Natural killer cell (primary cell): Measurements from ENCODE around the gene SLC24A3. TPM values are rescaled to one million over a fixed set of nuclear protein-coding genes. Genes with fewer than 3 reads are reported as not detected.

Source experiments
- ATAC-seq, 3 donors: fragments of 150-1000 bp in 2 of 3; fragments of 200-7000 bp in 1 of 3; cut with Tn5 transposase; 1 replicate in 1 of 3; 2 replicates in 2 of 3; pipeline ENCODE4 v1.10.0; 2021; ENCODE audit warnings: mild to moderate bottlenecking in 2 of 3, moderate library complexity in 2 of 3
- DNase-seq, 2 donors: peaks; one replicate each; pipeline versions ENCODE4 v3.0.0 to v3.0.0-alpha.2; 2013 to 2021; ENCODE audit warnings: mixed read lengths in 1 of 2
- H3K27ac ChIP-seq: one replicate; pipeline ENCODE4 v1.5.1; 2013; ENCODE audit warnings: mild to moderate bottlenecking, low read length
- H3K27me3 ChIP-seq: one replicate; pipeline ENCODE4 v1.6.1; 2013; ENCODE audit warnings: low read length; ENCODE audit not compliant: control insufficient read depth, insufficient read depth
- H3K36me3 ChIP-seq: one replicate; pipeline ENCODE4 v1.6.1; 2013; ENCODE audit warnings: low read length; ENCODE audit not compliant: control insufficient read depth, insufficient read depth
- H3K4me1 ChIP-seq: one replicate; pipeline ENCODE4 v1.6.1; 2013; ENCODE audit warnings: low read length; ENCODE audit not compliant: control insufficient read depth, insufficient read depth
- H3K4me3 ChIP-seq: one replicate; pipeline ENCODE4 v1.5.1; 2013; ENCODE audit warnings: low read length
- H3K9me3 ChIP-seq: one replicate; pipeline ENCODE4 v1.6.1; 2013; ENCODE audit warnings: low read length; ENCODE audit not compliant: control insufficient read depth, insufficient read depth
- H3K27ac Mint-ChIP-seq, 2 donors: one replicate each; pipeline ENCODE4 v1.8.0; 2022; ENCODE audit warnings: mild to moderate bottlenecking in 2 of 2, mixed read lengths in 2 of 2, moderate library complexity in 1 of 2
- H3K27me3 Mint-ChIP-seq, 2 donors: one replicate each; pipeline ENCODE4 v1.8.0; 2022; ENCODE audit warnings: low read depth in 2 of 2, mixed read lengths in 2 of 2
- H3K36me3 Mint-ChIP-seq: one replicate; pipeline ENCODE4 v1.8.0; 2022; ENCODE audit warnings: mixed read lengths
- H3K4me1 Mint-ChIP-seq, 2 donors: one replicate each; pipeline ENCODE4 v1.8.0; 2022; ENCODE audit warnings: mixed read lengths in 2 of 2
- H3K4me3 Mint-ChIP-seq: one replicate; pipeline ENCODE4 v1.8.0; 2022; ENCODE audit warnings: mild to moderate bottlenecking, moderate library complexity, mixed read lengths
- H3K9me3 Mint-ChIP-seq, 2 donors: one replicate each; pipeline ENCODE4 v1.8.0; 2022; ENCODE audit warnings: mixed read lengths in 2 of 2
- CTCF ChIP-seq: fragments of 200-600 bp; IDR thresholded peaks from one replicate; pipeline ENCODE4 v1.8.0; 2022; ENCODE audit warnings: antibody characterized with exemption
- WGBS: methylation state at CpG from one replicate; pipeline ENCODE4 v1.1.7; 2013; ENCODE audit warnings: missing lambda C conversion rate; ENCODE audit not compliant: insufficient coverage; 5-methylcytosine and 5-hydroxymethylcytosine counted together
- intact Hi-C: fragments of 100-400 bp; cut with micrococcal nuclease; formaldehyde crosslinking; loops from one replicate; pipeline ENCODE4 v1.14.2; 2022
- total RNA-seq, 4 donors: library from RNA; stranded (reverse); fragments of 120-200 nt in 1 of 4; gene quantifications; one replicate each; pipeline versions ENCODE4 v1.2.3 to v1.2.4, GENCODE V29; 2013 to 2022

SLC24A3 gene
- total RNA-seq, 3 donors from 2014 or later (not counting 1 experiment from before 2014, with no cell fraction given), result 0.09 to 5.5 (median 0.99) TPM

- Mint-ChIP-seq H3K4me1 (no peaks in the 10 kb centered on the region), H3K4me3 (no peak overlapping the region), H3K36me3 (no peaks in the 10 kb centered on the region), H3K27me3 (peaks cover 17 to 36% of the 10 kb centered on the region in 2 donors), H3K9me3 (no peaks in the 10 kb centered on the region), H3K27ac (no peak overlapping the region)
- Histone ChIP-seq H3K27ac (no peak overlapping the region), H3K4me3 (no peak overlapping the region), H3K4me1 (peaks cover under 1% of the 10 kb centered on the region), H3K27me3 (no peaks in the 10 kb centered on the region), H3K36me3 (no peaks in the 10 kb centered on the region), H3K9me3 (no peaks in the 10 kb centered on the region)
- ATAC-seq, result no peak
- intact Hi-C loops, result no loop called here
- no peak for TF ChIP-seq CTCF
- 86% methylated on average over 2 of the region's 2 CpGs for WGBS
- no peak for DNase-seq
Observed at GRCh38 chr20:19765266-19765665, 552.8 kb downstream of the SLC24A3 start.

GRCh38 chr20:19765913-19766312, 553.5 kb downstream of the SLC24A3 start:
- Mint-ChIP-seq H3K4me3 (no peak overlapping the region), H3K9me3 (no peaks in the 10 kb centered on the region), H3K36me3 (no peaks in the 10 kb centered on the region), H3K27ac (no peak overlapping the region), H3K27me3 (peaks cover 13 to 30% of the 10 kb centered on the region in 2 donors), H3K4me1 (no peaks in the 10 kb centered on the region)
- no peak for ATAC-seq
- Histone ChIP-seq H3K9me3 (no peaks in the 10 kb centered on the region), H3K27ac (no peak overlapping the region), H3K4me3 (no peak overlapping the region), H3K4me1 (no peaks in the 10 kb centered on the region), H3K27me3 (no peaks in the 10 kb centered on the region), H3K36me3 (no peaks in the 10 kb centered on the region)
- intact Hi-C loops, result no loop called here
- no peak for TF ChIP-seq CTCF
- DNase-seq, result no peak
- WGBS, result 92% methylated on average over 4 of the region's 4 CpGs

- Mint-ChIP-seq H3K9me3 (no peaks in the 10 kb centered on the region), H3K27me3 (peaks cover 15 to 28% of the 10 kb centered on the region in 2 donors), H3K4me1 (no peaks in the 10 kb centered on the region), H3K27ac (no peak overlapping the region), H3K36me3 (no peaks in the 10 kb centered on the region), H3K4me3 (no peak overlapping the region)
- no peaks in the 10 kb centered on the region for H3K9me3 ChIP-seq
- intact Hi-C loops, result no loop called here
- H3K4me1 ChIP-seq, result no peaks in the 10 kb centered on the region
- no peaks in the 10 kb centered on the region for H3K27me3 ChIP-seq
- no peaks in the 10 kb centered on the region for H3K36me3 ChIP-seq
- no peak overlapping the region for H3K27ac ChIP-seq
- TF ChIP-seq CTCF, result no peak
- ATAC-seq (no peak), DNase-seq (no peak)
- no peak overlapping the region for H3K4me3 ChIP-seq
- 72% methylated on average over 4 of the region's 4 CpGs for WGBS
Observed at GRCh38 chr20:19767070-19767469, 554.6 kb downstream of the SLC24A3 start.

- H3K36me3 Mint-ChIP-seq, result no peaks in the 10 kb centered on the region
- no peaks in the 10 kb centered on the region for H3K9me3 ChIP-seq
- TF ChIP-seq CTCF, result no peak
- no peak overlapping the region for H3K4me3 ChIP-seq
- H3K27ac ChIP-seq, result no peak overlapping the region
- intact Hi-C loops, result no loop called here
- no peaks in the 10 kb centered on the region for H3K4me1 ChIP-seq
- no peak overlapping the region for H3K4me3 Mint-ChIP-seq
- 76% methylated on average over 7 of the region's 7 CpGs for WGBS
- H3K36me3 ChIP-seq, result no peaks in the 10 kb centered on the region
- no peak for ATAC-seq
- H3K27me3 ChIP-seq, result no peaks in the 10 kb centered on the region
- H3K27ac Mint-ChIP-seq, result no peak overlapping the region
- no peaks in the 10 kb centered on the region for H3K9me3 Mint-ChIP-seq
- peaks cover 13 to 23% of the 10 kb centered on the region in 2 donors for H3K27me3 Mint-ChIP-seq
- H3K4me1 Mint-ChIP-seq, result no peaks in the 10 kb centered on the region
- DNase-seq, result no peak
Observed at GRCh38 chr20:19768325-19768842, 555.9 kb downstream of the SLC24A3 start.
